ENCODE measurements around the gene TFF3. TPM values are rescaled to one million over a fixed set of nuclear protein-coding genes. Genes with fewer than 3 reads are reported as not detected.

TFF3 gene
- total RNA-seq, 2 donors from 2014 or later = 5.5 TPM; not detected in 1

DNA sequence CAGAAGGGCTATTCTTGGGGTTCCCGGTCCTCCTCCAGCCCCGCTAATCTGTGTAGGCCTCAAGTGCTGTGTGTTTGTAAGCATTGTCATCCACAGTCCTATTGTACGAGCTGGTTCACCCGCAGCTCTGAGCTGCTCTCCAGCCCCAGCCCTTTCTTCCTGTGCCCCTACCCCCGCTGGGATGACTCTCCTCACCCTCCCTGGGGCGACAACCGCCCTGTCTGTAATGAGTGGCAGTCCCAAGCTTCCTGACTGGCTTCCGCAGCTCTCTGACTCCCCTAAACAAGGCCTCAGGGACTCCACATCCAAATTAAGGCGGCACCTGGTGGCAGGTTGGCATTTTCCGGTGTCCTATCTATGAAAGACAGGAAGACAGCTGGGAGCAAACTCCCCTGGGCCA, 45.8 kb downstream of the TFF3 start:
- H3K27me3 ChIP-seq (ENCODE audit: control insufficient read depth, insufficient read depth, low read length, poor library complexity, severe bottlenecking) = no peaks in the 10 kb centered on the region
- no peak for DNase-seq
- WGBS, 2 experiments (ENCODE audit: insufficient coverage in 1 of 2, insufficient read length in 1 of 2) = 85 to 93% methylated on average over 6 to 10 of the region's 10 CpGs
- H3K9me3 ChIP-seq (ENCODE audit: control insufficient read depth, low read length) = no peaks in the 10 kb centered on the region
- H3K36me3 Mint-ChIP-seq (ENCODE audit: low read depth) = peaks cover 2% of the 10 kb centered on the region
- H3K4me3 Mint-ChIP-seq = no peak overlapping the region
- no peak overlapping the region for H3K27ac Mint-ChIP-seq
- no peak overlapping the region for H3K9ac ChIP-seq (ENCODE audit: extremely low read depth, low read length, poor library complexity, severe bottlenecking)
- H3K36me3 ChIP-seq (ENCODE audit: control insufficient read depth, insufficient read depth, low read length) = no peaks in the 10 kb centered on the region
- TF ChIP-seq, protein P1, sequence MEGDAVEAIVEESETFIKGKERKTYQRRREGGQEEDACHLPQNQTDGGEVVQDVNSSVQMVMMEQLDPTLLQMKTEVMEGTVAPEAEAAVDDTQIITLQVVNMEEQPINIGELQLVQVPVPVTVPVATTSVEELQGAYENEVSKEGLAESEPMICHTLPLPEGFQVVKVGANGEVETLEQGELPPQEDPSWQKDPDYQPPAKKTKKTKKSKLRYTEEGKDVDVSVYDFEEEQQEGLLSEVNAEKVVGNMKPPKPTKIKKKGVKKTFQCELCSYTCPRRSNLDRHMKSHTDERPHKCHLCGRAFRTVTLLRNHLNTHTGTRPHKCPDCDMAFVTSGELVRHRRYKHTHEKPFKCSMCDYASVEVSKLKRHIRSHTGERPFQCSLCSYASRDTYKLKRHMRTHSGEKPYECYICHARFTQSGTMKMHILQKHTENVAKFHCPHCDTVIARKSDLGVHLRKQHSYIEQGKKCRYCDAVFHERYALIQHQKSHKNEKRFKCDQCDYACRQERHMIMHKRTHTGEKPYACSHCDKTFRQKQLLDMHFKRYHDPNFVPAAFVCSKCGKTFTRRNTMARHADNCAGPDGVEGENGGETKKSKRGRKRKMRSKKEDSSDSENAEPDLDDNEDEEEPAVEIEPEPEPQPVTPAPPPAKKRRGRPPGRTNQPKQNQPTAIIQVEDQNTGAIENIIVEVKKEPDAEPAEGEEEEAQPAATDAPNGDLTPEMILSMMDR (conservative IDR thresholded peaks at IDR 0.05) = no peak
- no peaks in the 10 kb centered on the region for H3K9me3 Mint-ChIP-seq
- H3K27me3 Mint-ChIP-seq (ENCODE audit: insufficient read depth) = no peaks in the 10 kb centered on the region
- H3K4me3 ChIP-seq (ENCODE audit: low read length) = no peak overlapping the region
- no peak overlapping the region for H3K27ac ChIP-seq (ENCODE audit: low read depth, low read length)
- no peaks in the 10 kb centered on the region for H3K4me1 ChIP-seq (ENCODE audit: control insufficient read depth, insufficient read depth, low read length)
- peaks cover 4% of the 10 kb centered on the region for H3K4me1 Mint-ChIP-seq

DNA sequence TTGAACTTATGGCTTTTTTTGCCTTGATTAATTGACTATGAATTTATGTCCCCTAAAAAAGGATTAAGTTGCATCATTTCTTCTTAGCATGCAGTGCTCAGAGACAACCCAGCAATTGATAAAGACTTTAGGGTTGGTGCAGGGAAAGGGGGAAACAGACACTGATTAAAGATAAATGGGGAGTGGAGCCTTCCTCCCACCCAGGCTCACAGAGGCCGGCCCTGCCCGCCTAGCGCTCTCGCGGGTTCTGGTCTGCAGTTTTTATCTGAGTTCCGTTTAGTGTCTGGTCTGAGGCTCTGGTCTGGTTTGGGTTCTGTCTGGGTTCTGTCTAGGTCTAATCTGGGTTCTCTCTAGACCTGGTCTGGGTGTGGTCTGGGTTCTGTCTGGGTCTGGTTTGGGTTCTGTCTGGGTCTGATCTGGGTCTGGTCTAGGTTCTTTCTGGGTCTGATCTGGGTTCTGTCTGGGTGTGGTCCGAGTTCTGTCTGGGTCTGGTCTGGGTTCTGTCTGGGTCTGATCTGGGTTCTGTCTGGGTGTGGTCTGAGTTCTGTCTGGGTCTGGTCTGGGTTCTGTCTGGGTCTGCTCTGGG, 48.1 kb downstream of the TFF3 start:
- DNase-seq = no peak
- Histone ChIP-seq H3K9me3 (ENCODE audit: control insufficient read depth, low read length) (no peaks in the 10 kb centered on the region), H3K27me3 (ENCODE audit: control insufficient read depth, insufficient read depth, low read length, poor library complexity, severe bottlenecking) (no peaks in the 10 kb centered on the region), H3K27ac (ENCODE audit: low read depth, low read length) (no peak overlapping the region), H3K9ac (ENCODE audit: extremely low read depth, low read length, poor library complexity, severe bottlenecking) (no peak overlapping the region), H3K36me3 (ENCODE audit: control insufficient read depth, insufficient read depth, low read length) (no peaks in the 10 kb centered on the region), H3K4me1 (ENCODE audit: control insufficient read depth, insufficient read depth, low read length) (peaks cover 3% of the 10 kb centered on the region), H3K4me3 (ENCODE audit: low read length) (no peak overlapping the region)
- H3K27me3 Mint-ChIP-seq (ENCODE audit: insufficient read depth) = no peaks in the 10 kb centered on the region
- H3K4me3 Mint-ChIP-seq = no peak overlapping the region
- H3K27ac Mint-ChIP-seq = no peak overlapping the region
- TF ChIP-seq, protein P1 (conservative IDR thresholded peaks at IDR 0.05) = no peak
- H3K4me1 Mint-ChIP-seq = peaks cover 18% of the 10 kb centered on the region
- peaks cover 2% of the 10 kb centered on the region for H3K36me3 Mint-ChIP-seq (ENCODE audit: low read depth)
- no peaks in the 10 kb centered on the region for H3K9me3 Mint-ChIP-seq
- 87 to 93% methylated on average over 3 to 7 of the region's 7 CpGs for whole genome bisulfite sequencing, 2 experiments (ENCODE audit: insufficient coverage in 1 of 2, insufficient read length in 1 of 2)

DNA sequence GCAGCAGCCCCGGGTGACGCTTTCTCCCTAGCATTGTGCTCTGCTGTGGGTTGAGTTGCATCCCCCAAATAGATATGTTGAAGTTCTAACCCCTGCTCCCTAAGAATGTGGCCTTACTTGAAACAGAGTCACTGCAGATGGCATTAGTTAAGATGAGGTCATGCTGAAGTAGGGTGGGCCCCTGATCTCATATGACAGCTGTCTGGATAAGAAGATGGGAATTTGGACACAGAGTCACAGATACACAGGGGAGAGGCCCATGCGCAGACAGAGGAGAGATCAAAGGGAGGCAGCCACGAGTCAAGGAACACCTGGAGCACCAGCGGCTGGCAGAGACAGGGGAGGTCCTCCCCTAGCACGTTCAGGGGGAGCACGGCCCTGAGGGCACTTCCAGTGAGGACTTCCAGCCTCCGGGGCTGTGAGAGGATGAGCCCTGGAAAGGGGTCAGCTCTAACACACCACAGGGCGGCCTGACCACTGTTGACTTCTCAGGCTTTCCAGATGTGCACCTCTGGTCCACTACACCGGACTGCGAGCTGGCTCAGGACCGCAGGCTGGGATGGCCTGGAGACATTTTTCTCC, 49.9 kb downstream of the TFF3 start:
- TF ChIP-seq, protein P1 (conservative IDR thresholded peaks at IDR 0.05) = no peak
- H3K4me3 ChIP-seq (ENCODE audit: low read length) = no peak overlapping the region
- no peak overlapping the region for H3K27ac Mint-ChIP-seq
- no peaks in the 10 kb centered on the region for H3K27me3 Mint-ChIP-seq (ENCODE audit: insufficient read depth)
- no peaks in the 10 kb centered on the region for H3K9me3 ChIP-seq (ENCODE audit: control insufficient read depth, low read length)
- no peak overlapping the region for H3K9ac ChIP-seq (ENCODE audit: extremely low read depth, low read length, poor library complexity, severe bottlenecking)
- H3K27ac ChIP-seq (ENCODE audit: low read depth, low read length) = no peak overlapping the region
- no peaks in the 10 kb centered on the region for H3K36me3 ChIP-seq (ENCODE audit: control insufficient read depth, insufficient read depth, low read length)
- H3K4me1 Mint-ChIP-seq = peaks cover 32% of the 10 kb centered on the region
- no peak for DNase-seq
- H3K27me3 ChIP-seq (ENCODE audit: control insufficient read depth, insufficient read depth, low read length, poor library complexity, severe bottlenecking) = no peaks in the 10 kb centered on the region
- 88 to 94% methylated on average over 9 to 12 of the region's 12 CpGs for WGBS, 2 experiments (ENCODE audit: insufficient coverage in 1 of 2, insufficient read length in 1 of 2)
- H3K9me3 Mint-ChIP-seq = no peaks in the 10 kb centered on the region
- no peak overlapping the region for H3K4me3 Mint-ChIP-seq
- no peaks in the 10 kb centered on the region for H3K36me3 Mint-ChIP-seq (ENCODE audit: low read depth)
- peaks cover 3% of the 10 kb centered on the region for H3K4me1 ChIP-seq (ENCODE audit: control insufficient read depth, insufficient read depth, low read length)
